ENCODE results near the gene CSMD2.
A peak's percentile ranks its signal among the peaks of the same experiment; 100 is the strongest.

CSMD2 gene

GRCh38 chr1:33841494-33841893 is 323.5 kb downstream of the CSMD2 start:
- DNase-seq: no peak

GRCh38 chr1:33837635-33838034 is 327.4 kb downstream of the CSMD2 start:
- DNase-seq: no peak

GRCh38 chr1:33836911-33837310 is 328.1 kb downstream of the CSMD2 start:
- DNase-seq: no peak

GRCh38 chr1:33828654-33829053 is 336.4 kb downstream of the CSMD2 start:
- no peak for DNase-seq

GRCh38 chr1:33828059-33828458 is 337.0 kb downstream of the CSMD2 start:
- no peak for DNase-seq

- DNase-seq: no peak
Measured at GRCh38 chr1:33826711-33827110, 338.3 kb downstream of the CSMD2 start.

GRCh38 chr1:33826311-33826710 is 338.7 kb downstream of the CSMD2 start:
- no peak for DNase-seq

- DNase-seq: no peak
Measured at GRCh38 chr1:33825506-33825905, 339.5 kb downstream of the CSMD2 start.

- no peak for DNase-seq
Measured at GRCh38 chr1:33824971-33825370, 340.1 kb downstream of the CSMD2 start.

GRCh38 chr1:33824321-33824720 is 340.7 kb downstream of the CSMD2 start:
- DNase-seq: no peak

GRCh38 chr1:33823830-33824229 is 341.2 kb downstream of the CSMD2 start:
- DNase-seq: no peak

- no peak for DNase-seq
Measured at GRCh38 chr1:33823401-33823800, 341.6 kb downstream of the CSMD2 start.

GRCh38 chr1:33822396-33822795 is 342.6 kb downstream of the CSMD2 start:
- no peak for DNase-seq

- DNase-seq: no peak
Measured at GRCh38 chr1:33821291-33821690, 343.7 kb downstream of the CSMD2 start.

GRCh38 chr1:33820804-33821203 is 344.2 kb downstream of the CSMD2 start:
- no peak for DNase-seq

- no peak for DNase-seq
Measured at GRCh38 chr1:33819913-33820311, 345.1 kb downstream of the CSMD2 start.

GRCh38 chr1:33819290-33819912 is 345.6 kb downstream of the CSMD2 start:
- no peak for DNase-seq

- no peak for DNase-seq
Measured at GRCh38 chr1:33818071-33818470, 347.0 kb downstream of the CSMD2 start.

GRCh38 chr1:33815061-33815460 is 350.0 kb downstream of the CSMD2 start:
- DNase-seq: no peak

- DNase-seq: no peak
Measured at GRCh38 chr1:33814166-33814565, 350.9 kb downstream of the CSMD2 start.

- DNase-seq: no peak
Measured at GRCh38 chr1:33810571-33810970, 354.5 kb downstream of the CSMD2 start.

GRCh38 chr1:33805988-33806387 is 359.0 kb downstream of the CSMD2 start:
- DNase-seq: no peak

GRCh38 chr1:33802268-33802667 is 362.8 kb downstream of the CSMD2 start:
- DNase-seq: peak; percentile 13

GRCh38 chr1:33797849-33798248 is 367.2 kb downstream of the CSMD2 start:
- DNase-seq: no peak

GRCh38 chr1:33792651-33793050 is 372.4 kb downstream of the CSMD2 start:
- no peak for DNase-seq

GRCh38 chr1:33792216-33792615 is 372.8 kb downstream of the CSMD2 start:
- peak; percentile 33 for DNase-seq

Data from activated CD8-positive, alpha-beta memory T cell treated with anti-CD3 and anti-CD28 coated beads for 24 hours (primary cell).